Measurements from ENCODE around the gene CNIH3. TPM values are rescaled to one million over a fixed set of nuclear protein-coding genes. Genes with fewer than 3 reads are reported as not detected.

CNIH3 gene
- polyA plus RNA-seq, 1 donor (not counting 4 experiments of a cell fraction or from before 2014, with no cell fraction given) = 0.81 TPM

GRCh38 chr1:224594851-224595250, 21.3 kb upstream of the CNIH3 start:
- Histone ChIP-seq H3K9me3 (ENCODE audit: control insufficient read depth, low read depth, low read length) (no peaks in the 10 kb centered on the region), H3K27ac (ENCODE audit: control insufficient read depth, insufficient read depth, low read length) (no peak overlapping the region), H3K9ac (ENCODE audit: control insufficient read depth, extremely low read depth, insufficient read depth, low read length) (no peak overlapping the region), H3K4me2 (ENCODE audit: control insufficient read depth, extremely low read depth, insufficient read depth, low read depth, low read length) (no peak overlapping the region), H3K79me2 (ENCODE audit: control insufficient read depth, insufficient read depth, low read length) (no peaks in the 10 kb centered on the region), H3K4me3 (ENCODE audit: control insufficient read depth in 2 of 3, extremely low read depth in 1 of 3, insufficient read depth in 2 of 3, low read depth in 1 of 3, low read length in 3 of 3) (no peak overlapping the region), H4K20me1 (ENCODE audit: control insufficient read depth, extremely low read depth, insufficient read depth, low read length) (no peaks in the 10 kb centered on the region), H3K9me1 (ENCODE audit: control insufficient read depth, extremely low read depth, insufficient read depth, low read length) (no peaks in the 10 kb centered on the region), H3K4me1 (ENCODE audit: control insufficient read depth, extremely low read depth, insufficient read depth, low read length) (peaks cover 11% of the 10 kb centered on the region), H3K27me3 (ENCODE audit: control insufficient read depth, extremely low read depth, insufficient read depth, low read length) (no peaks in the 10 kb centered on the region), H2AFZ (ENCODE audit: control insufficient read depth, low read length) (no peak overlapping the region), H3K36me3 (ENCODE audit: control insufficient read depth in 2 of 2, extremely low read depth in 1 of 2, insufficient read depth in 2 of 2, low read length in 2 of 2) (no peaks in the 10 kb centered on the region)
- DNase-seq (ENCODE audit: low read depth, low spot score) = no peak
- dilution Hi-C loops (cut with MboI; ENCODE audit: extremely low pct_ligation_motif_present, low sequenced_read_pairs) = no loop called here
- no peak for FAIRE-seq
- TF ChIP-seq EZH2 (IDR thresholded peaks at IDR 0.05; ENCODE audit: low read length) = no peak
- no peak for TF ChIP-seq CTCF (optimal IDR thresholded peaks at IDR 0.05 in 1 of 3, IDR thresholded peaks at IDR 0.05 in 1 of 3, conservative IDR thresholded peaks at IDR 0.05 in 1 of 3; ENCODE audit: extremely low read depth in 1 of 3, insufficient read depth in 2 of 3, low read length in 3 of 3)

- H3K9me1 ChIP-seq (ENCODE audit: control insufficient read depth, extremely low read depth, insufficient read depth, low read length) = no peaks in the 10 kb centered on the region
These were observed 10.5 kb upstream of the CNIH3 start for GRCh38 chr1:224605482-224606181.

More at GRCh38 chr1:224605482-224606181, 10.5 kb upstream of the CNIH3 start:
- no peak overlapping the region for H3K9ac ChIP-seq (ENCODE audit: control insufficient read depth, extremely low read depth, insufficient read depth, low read length)
- DNase-seq (ENCODE audit: low read depth, low spot score) (no peak), FAIRE-seq (no peak)
- H3K4me2 ChIP-seq (ENCODE audit: control insufficient read depth, extremely low read depth, insufficient read depth, low read depth, low read length) = no peak overlapping the region
- no peaks in the 10 kb centered on the region for H3K27me3 ChIP-seq (ENCODE audit: control insufficient read depth, extremely low read depth, insufficient read depth, low read length)
- H3K4me3 ChIP-seq (ENCODE audit: control insufficient read depth in 2 of 3, extremely low read depth in 1 of 3, insufficient read depth in 2 of 3, low read depth in 1 of 3, low read length in 3 of 3) = no peak overlapping the region
- no peaks in the 10 kb centered on the region for H3K36me3 ChIP-seq (ENCODE audit: control insufficient read depth in 2 of 2, extremely low read depth in 1 of 2, insufficient read depth in 2 of 2, low read length in 2 of 2)
- H2AFZ ChIP-seq (ENCODE audit: control insufficient read depth, low read length) = no peak overlapping the region
- no peaks in the 10 kb centered on the region for H3K9me3 ChIP-seq (ENCODE audit: control insufficient read depth, low read depth, low read length)
- no peaks in the 10 kb centered on the region for H3K79me2 ChIP-seq (ENCODE audit: control insufficient read depth, insufficient read depth, low read length)
- H4K20me1 ChIP-seq (ENCODE audit: control insufficient read depth, extremely low read depth, insufficient read depth, low read length) = no peaks in the 10 kb centered on the region
- H3K4me1 ChIP-seq (ENCODE audit: control insufficient read depth, extremely low read depth, insufficient read depth, low read length) = no peaks in the 10 kb centered on the region
- no peak overlapping the region for H3K27ac ChIP-seq (ENCODE audit: control insufficient read depth, insufficient read depth, low read length)
- TF ChIP-seq CTCF (optimal IDR thresholded peaks at IDR 0.05 in 1 of 3, IDR thresholded peaks at IDR 0.05 in 1 of 3, conservative IDR thresholded peaks at IDR 0.05 in 1 of 3; ENCODE audit: extremely low read depth in 1 of 3, insufficient read depth in 2 of 3, low read length in 3 of 3) (no peak), EZH2 (IDR thresholded peaks at IDR 0.05; ENCODE audit: low read length) (no peak)
- dilution Hi-C loops (cut with MboI; ENCODE audit: extremely low pct_ligation_motif_present, low sequenced_read_pairs) = no loop called here

Data from keratinocyte (primary cell).